T47D (cell line): ENCODE results near the gene TEX2.
"Not testable (repeated sequence)": the region's sequence is repeated elsewhere in the genome, so short reads cannot be mapped to it uniquely, and the experiment has no call there.

ENCODE experiments used
- DNase-seq, 2 experiments: peaks; one replicate each; pipeline versions ENCODE4 v3.0.0 to v3.0.0-alpha.2; 2011 to 2012; ENCODE audit warnings: low read depth in 1 of 2, low spot score in 1 of 2
- JUND ChIP-seq: IDR thresholded peaks from 2 replicates; pipeline ENCODE4 v1.6.1; 2012; ENCODE audit warnings: low read depth
- in situ Hi-C: cut with HindIII; loops from 2 replicates; pipeline ENCODE4 v1.10.0; 2016; ENCODE audit warnings: low sequenced_read_pairs, low pct_unique_long_range_greater_than_20kb

The TEX2 gene

DNA sequence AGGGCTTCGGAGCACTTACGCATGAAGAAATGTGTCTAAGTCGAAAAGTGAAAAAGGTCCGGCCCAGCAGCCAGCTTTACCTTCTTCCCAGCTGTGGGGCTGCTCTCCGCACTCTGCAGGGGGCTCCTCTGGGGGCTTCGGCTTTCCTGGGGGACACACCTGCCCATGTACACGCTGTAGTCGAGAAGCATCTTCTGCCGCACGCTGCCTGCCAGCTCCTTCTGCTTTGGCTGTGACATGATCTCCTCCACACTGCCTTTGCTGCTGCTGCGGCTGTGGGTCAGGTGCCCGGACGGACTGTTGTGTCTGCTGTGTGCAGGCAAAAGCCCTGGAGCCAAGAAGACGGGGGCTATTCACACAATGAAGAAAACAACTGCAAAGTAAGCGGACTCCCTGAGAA is 75.0 kb downstream of the TEX2 start:
- no peak for DNase-seq
- in situ Hi-C loops: no loop called here
- TF ChIP-seq JUND: no peak

DNA sequence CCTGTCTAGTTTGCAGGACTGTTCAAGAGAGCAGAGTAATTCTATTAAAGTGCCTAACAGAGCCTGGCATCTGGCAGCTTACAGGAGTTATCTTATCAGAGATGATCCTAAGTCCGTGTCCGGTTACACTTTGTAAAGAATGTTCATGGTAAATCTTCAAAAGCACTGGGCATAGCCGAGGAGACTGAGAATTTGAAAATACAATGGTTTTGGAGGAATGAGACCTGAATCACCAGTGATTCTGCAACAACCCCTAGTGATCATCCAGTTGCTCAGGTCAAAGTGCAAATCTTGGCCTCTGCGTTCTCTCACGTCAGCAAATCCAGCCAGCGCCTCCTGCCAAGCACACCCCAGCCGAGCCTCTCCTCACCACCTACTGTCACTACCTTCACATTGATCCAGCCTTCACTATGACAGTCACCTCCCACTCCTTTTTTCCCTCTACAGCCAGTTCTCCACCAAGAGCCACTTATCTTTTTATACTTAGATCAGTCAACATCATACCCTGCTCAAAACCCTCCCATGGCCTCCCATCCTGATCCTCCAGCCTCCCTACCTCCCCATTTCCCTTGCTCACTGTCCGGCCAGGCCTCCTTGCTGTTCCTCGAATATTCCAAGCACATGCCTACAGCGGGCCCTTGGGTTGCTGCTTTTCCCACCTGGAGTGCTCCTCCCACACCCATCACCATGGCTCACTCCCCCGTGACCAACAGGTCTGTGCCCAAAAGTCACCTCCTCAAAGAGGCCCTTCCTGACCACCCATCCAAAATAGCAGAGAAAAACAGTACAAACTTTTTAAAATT is 75.8 kb downstream of the TEX2 start:
- in situ Hi-C loops: no loop called here
- TF ChIP-seq JUND: no peak
- DNase-seq: no peak

DNA sequence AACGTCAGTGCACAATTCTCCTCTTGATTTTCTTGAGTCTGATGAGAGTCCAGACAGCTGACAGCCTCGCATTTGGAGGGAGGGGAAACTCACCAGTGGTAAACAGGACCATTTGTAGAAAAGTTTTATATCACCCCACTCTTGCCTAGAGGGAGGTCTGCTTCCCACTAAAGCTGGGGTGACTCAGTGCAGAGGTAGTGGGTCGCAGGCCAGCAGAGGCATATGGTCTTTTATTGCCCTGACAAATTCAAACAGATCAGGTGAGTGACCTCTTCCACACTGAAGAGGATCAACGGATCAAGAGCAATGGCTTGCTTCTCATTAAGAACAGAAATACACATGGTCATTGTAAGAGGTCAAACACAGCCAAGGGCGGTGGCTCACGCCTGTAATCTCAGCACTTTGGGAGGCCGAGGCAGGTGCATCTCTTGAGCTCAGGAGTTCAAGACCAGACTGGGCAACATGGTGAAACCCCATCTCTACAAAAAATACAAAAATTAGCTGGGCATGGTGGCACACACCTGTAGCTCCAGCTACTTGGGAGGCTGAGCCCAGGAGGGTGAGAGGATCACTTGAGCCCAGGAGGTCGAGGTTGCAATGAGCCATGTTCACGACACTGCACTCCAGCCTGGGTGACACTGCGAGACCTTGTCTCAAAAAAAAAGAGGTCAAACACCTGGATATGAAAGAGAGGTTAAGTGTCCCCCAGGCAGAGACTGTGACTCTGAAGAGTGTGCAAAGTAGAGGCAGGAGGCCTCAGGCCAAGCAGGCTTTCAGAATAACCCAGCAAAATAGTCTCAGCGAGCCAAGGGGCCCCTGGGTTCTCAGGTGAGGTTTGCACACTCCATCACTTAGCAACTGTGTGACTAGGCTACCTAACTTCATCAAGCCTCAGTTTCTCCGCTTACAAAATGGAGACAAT is 76.6 kb downstream of the TEX2 start:
- DNase-seq: no peak
- in situ Hi-C loops: no loop called here
- no peak for TF ChIP-seq JUND

DNA sequence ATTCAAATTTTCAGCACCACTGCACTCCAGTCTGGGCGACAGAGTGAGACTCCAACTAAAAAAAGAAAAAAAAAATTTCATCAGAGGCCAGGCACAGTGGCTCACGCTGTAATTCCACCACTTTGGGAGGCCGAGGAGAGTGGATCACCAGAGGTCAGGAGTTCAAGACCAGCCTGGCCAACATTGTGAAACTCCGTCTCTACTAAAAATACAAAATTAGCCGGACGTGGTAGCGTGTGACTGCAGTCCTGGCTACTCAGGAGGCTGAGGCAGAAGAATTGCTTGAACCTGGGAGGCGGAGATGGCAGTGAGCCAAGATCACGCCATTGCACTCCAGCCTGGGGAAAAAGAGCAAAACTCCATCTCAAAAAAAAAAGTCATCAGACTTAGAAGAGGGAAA is 77.5 kb downstream of the TEX2 start:
- in situ Hi-C loops, DNase-seq: not testable (repeated sequence)

DNA sequence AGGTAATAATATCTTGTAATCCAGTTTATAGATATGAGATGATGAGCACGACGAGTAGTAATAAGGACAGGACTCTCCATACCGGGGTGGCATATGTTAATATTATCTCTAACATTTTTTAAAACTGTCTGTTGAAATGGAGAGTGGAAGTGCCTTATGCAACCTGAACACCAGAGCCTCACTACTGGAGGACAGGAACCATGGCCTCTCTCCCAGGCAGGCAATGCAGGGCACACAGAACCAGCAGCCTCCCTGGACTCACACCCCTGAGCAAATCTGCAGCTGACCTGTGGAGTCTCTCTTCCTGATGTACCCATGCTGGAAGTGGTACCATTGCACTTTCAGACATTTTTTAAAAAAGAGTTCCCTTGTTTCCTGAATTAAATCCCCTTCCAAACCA is 78.0 kb downstream of the TEX2 start:
- no peak for DNase-seq
- in situ Hi-C loops: no loop called here
- no peak for TF ChIP-seq JUND

DNA sequence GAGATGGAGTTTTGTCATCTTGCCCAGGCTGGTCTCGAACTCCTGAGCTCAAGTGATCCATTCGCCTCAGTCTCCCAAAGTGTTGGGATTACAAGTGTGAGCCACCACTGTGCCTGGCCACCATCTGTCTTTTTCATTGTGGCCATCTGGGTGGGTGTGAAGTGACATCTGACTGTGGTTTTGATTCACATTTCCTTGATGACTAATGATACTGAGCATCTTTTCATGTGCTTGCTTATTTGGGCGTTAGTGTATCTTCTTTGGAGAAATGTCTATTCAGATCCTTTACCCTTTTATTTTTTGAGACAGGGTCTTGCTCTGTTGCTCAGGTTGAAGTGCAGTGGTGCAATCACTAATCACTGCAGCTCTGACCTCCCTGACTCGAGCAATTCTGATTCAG is 79.2 kb downstream of the TEX2 start:
- in situ Hi-C loops: no loop called here
- no peak for TF ChIP-seq JUND
- no peak for DNase-seq

DNA sequence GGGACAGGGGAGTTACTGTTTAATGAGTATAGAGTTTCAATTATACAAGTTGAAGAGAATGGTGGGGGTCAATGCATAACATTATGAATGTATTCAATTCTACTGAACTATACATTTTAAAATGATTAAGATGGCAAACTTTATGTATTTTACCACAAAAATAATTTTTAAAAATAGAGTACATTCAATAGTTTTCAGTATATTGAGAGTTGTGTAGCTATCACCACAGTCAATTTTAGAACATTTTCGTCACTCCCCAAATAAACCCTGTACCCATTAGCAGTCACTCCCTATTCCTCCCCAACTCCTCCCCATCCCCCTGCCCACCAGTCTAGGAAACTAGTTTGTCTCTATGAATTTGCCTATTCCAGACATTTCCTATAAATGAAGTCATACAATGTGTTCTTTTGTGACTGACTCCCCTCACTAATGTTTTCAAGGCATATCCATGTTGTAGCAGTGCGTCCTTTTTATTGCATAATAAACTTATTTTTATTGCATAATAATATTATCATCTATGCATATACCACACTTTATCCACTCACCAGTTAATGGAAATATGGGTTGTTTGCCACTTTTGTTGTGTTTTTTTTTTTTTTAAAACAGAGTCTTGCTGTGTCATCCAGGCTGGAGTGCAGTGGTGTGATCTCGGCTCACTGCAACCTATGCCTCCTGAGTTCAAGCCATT is 80.6 kb downstream of the TEX2 start:
- no peak for DNase-seq
- in situ Hi-C loops: no loop called here
- TF ChIP-seq JUND: no peak

DNA sequence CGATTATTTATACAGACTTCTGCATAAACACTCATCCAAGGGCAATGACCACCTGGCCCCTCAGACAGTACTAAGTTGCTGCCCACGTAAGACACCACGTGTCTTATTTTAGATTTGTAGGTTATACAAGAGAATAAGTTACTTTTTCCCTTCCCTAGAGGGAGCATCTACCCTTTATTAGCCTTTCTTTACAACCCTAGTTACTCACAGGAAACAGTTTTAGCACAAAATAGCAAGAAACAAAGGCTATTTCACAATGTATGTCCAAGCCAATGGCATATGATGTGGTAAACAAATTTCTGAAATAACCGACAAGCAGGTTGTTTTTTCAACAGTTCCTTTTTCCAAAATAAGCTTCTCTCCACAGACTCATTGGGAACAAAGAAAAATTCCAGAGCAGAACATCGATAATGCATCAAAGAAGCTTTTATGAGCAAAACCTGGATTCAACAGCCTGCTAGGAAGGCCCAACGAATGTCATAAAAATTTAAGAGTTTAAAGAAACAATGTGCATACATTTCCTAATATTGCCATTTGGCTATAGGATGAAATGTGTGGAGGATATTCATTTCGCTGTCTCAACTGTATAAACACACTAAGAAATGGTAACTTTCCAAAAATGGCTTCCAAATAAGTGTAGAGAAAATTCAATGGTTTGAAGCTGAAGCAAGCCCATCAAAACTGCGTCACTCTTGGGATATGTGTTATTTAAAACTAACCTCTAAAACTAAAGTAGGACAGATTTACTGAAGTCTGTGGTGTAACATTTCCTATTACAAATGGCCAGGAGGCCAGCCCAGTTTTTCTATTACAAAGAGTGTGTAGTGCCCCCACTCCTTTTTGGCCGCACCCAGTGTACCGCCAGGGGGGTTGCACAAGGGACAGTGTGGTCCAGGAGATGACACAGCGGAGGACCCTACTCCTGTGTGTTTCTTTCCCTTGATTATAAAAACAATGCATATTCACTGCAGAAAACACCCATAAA is 82.7 kb downstream of the TEX2 start:
- no peak for DNase-seq
- no peak for TF ChIP-seq JUND
- in situ Hi-C loops: no loop called here

DNA sequence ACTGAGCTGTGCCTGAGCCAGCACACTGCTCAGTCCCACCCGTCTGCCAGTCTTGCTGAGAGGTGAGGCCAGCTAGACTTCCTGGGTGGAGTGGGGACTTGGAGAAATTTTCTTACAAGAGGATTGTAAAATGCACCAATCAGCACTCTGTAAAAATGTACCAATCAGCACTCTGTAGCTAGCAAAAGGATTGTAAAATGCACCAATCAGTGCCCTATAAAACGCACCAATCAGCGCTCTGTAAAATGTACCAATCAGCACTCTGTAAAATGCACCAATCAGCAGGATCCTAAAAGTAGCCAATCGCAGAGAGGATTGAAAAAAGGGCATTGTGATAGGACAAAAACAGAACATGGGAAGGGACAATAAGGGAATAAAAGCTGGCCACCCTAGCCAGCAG is 84.0 kb downstream of the TEX2 start:
- in situ Hi-C loops, DNase-seq: not testable (repeated sequence)

DNA sequence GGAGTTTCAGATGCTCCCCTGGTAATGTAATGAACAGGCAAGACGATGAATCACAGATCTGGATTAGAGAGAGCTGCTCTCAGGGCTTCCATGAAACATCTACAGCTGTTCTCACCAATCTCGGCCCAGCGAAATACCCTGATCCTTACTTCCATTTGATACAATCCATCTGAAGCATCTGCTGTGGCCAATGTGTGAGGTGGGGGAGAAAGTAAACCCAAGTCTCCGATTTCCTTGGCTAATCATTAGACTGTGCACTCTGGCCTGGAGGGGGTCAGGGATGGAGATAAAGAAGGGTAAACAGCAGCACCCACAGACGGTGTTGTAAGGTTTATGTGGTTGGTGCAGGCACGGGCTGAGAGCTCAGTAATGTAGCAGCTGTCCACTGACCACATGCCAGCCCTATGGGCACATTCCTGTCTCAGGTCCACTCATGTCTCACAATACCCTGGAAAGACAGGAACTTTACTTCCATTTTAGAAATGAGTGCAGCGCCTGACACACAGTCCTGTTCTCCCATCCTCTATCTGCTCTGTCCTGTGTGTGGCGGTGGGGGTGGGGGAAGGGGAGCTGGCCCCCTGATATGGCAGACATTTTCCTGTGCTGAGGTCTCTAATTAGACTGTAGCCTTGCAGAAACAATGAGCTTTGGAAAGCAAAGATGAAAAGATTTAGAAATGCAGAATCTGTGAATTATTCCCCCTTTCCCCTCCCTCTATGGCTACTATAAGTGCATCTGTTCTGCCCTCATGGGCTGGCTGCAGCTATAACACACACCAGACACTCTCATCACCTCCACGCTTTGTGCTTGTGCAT is 84.8 kb downstream of the TEX2 start:
- in situ Hi-C loops: no loop called here
- no peak for DNase-seq
- TF ChIP-seq JUND: no peak

DNA sequence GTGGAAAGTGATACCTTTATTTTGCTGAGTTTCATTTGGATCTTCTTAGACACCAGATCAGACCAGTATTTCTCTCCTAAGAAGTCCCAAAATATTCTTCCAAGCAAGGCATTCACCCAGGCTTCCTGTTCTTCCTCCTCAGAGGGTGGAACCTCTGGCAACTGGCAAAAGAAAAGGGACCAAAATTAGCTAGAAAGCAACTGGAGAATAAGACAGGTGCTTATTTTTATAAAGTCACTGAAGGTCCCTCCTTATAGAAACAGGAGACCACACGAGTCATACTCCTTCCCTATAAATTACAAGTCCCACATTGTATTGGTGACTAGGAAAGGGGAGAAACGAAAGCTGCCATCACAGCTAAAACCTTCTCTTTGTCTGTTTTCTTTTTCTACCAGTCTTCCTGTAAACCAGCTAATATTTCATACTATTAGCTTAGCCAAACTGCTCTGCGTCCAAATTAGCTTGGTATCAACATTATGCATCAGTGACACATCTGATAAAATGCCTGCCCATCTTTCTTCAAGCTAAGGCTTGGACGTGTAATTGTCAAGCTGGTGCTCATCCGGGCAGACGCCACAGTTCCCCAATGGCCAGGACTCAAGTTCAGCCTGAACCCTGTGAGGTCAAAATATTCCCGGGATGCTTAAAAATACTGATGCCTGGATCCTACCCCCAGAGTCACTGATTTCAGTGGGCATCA is 85.6 kb downstream of the TEX2 start:
- in situ Hi-C loops: no loop called here
- no peak for TF ChIP-seq JUND
- DNase-seq: no peak
